ENCODE measurements around the gene SOCS7.

The SOCS7 gene

GRCh38 chr17:38329284-38329683, 22.4 kb upstream of the SOCS7 start:
- no peak overlapping the region for H4K91ac ChIP-seq (ENCODE audit: low read length)
- no peak for DNase-seq
- no peak overlapping the region for H3K9ac ChIP-seq (ENCODE audit: low read length)
- no peak overlapping the region for H2AK5ac ChIP-seq (ENCODE audit: low read length, severe bottlenecking)
- no peaks in the 10 kb centered on the region for H3K9me3 ChIP-seq (ENCODE audit: control insufficient read depth, low read length)
- no peak overlapping the region for H3K14ac ChIP-seq (ENCODE audit: low read length in 2 of 2)
- no peak overlapping the region for H3K4me2 ChIP-seq (ENCODE audit: low read length, poor library complexity, severe bottlenecking)
- H2BK5ac ChIP-seq (ENCODE audit: low read depth, low read length, poor library complexity, severe bottlenecking), result no peak overlapping the region
- no peak overlapping the region for H3K4ac ChIP-seq (ENCODE audit: low read depth in 1 of 2, low read length in 2 of 2)
- H3K27ac ChIP-seq (ENCODE audit: low read length, poor library complexity, severe bottlenecking), result no peak overlapping the region
- no peak overlapping the region for H3K4me3 ChIP-seq (ENCODE audit: insufficient read depth in 1 of 2, low read depth in 1 of 2, low read length in 2 of 2)
- H3K79me1 ChIP-seq (replicated peaks; ENCODE audit: low read length, poor library complexity, severe bottlenecking), result no peaks in the 10 kb centered on the region
- no peak overlapping the region for H3K18ac ChIP-seq (ENCODE audit: low read depth in 1 of 2, low read length in 2 of 2)
- H3K4me1 ChIP-seq (ENCODE audit: control insufficient read depth, insufficient read depth, low read depth, low read length), result peaks cover 4% of the 10 kb centered on the region
- H3K27me3 ChIP-seq (ENCODE audit: control insufficient read depth in 1 of 2, insufficient read depth in 1 of 2, low read length in 2 of 2), result peaks cover 63 to 66% of the 10 kb centered on the region in 2 experiments
- 88% methylated on average over 7 of the region's 7 CpGs for WGBS
- H2BK120ac ChIP-seq (ENCODE audit: low read depth, low read length), result no peak overlapping the region
- H2BK12ac ChIP-seq (ENCODE audit: low read length in 2 of 2), result no peak overlapping the region
- H4K8ac ChIP-seq (ENCODE audit: low read length), result no peak overlapping the region
- no peak overlapping the region for H3K23ac ChIP-seq (ENCODE audit: low read length in 2 of 2)
- no peaks in the 10 kb centered on the region for H3K36me3 ChIP-seq (ENCODE audit: control insufficient read depth in 1 of 2, insufficient read depth in 2 of 2, low read depth in 1 of 2, low read length in 2 of 2)
- H2BK15ac ChIP-seq (ENCODE audit: low read depth, poor library complexity, severe bottlenecking), result peak overlapping the region; percentile 86
- no peak overlapping the region for H2AFZ ChIP-seq (ENCODE audit: low read depth, low read length)

- no peak overlapping the region for H2BK15ac ChIP-seq (ENCODE audit: low read depth, poor library complexity, severe bottlenecking)
- peaks cover 4% of the 10 kb centered on the region for H3K4me1 ChIP-seq (ENCODE audit: control insufficient read depth, insufficient read depth, low read depth, low read length)
- no peaks in the 10 kb centered on the region for H3K36me3 ChIP-seq (ENCODE audit: control insufficient read depth in 1 of 2, insufficient read depth in 2 of 2, low read depth in 1 of 2, low read length in 2 of 2)
- H3K4me3 ChIP-seq (ENCODE audit: insufficient read depth in 1 of 2, low read depth in 1 of 2, low read length in 2 of 2), result no peak overlapping the region
- no peak overlapping the region for H2BK12ac ChIP-seq (ENCODE audit: low read length in 2 of 2)
- no peak for DNase-seq
- H3K9me3 ChIP-seq (ENCODE audit: control insufficient read depth, low read length), result no peaks in the 10 kb centered on the region
- no peak overlapping the region for H3K23ac ChIP-seq (ENCODE audit: low read length in 2 of 2)
- no peak overlapping the region for H2AFZ ChIP-seq (ENCODE audit: low read depth, low read length)
- no peak overlapping the region for H2BK5ac ChIP-seq (ENCODE audit: low read depth, low read length, poor library complexity, severe bottlenecking)
- H3K14ac ChIP-seq (ENCODE audit: low read length in 2 of 2), result peak overlapping the region in 1 of 2 experiments; percentile 38
- H4K91ac ChIP-seq (ENCODE audit: low read length), result no peak overlapping the region
- no peak overlapping the region for H3K4me2 ChIP-seq (ENCODE audit: low read length, poor library complexity, severe bottlenecking)
- no peak overlapping the region for H3K18ac ChIP-seq (ENCODE audit: low read depth in 1 of 2, low read length in 2 of 2)
- H3K79me1 ChIP-seq (replicated peaks; ENCODE audit: low read length, poor library complexity, severe bottlenecking), result no peaks in the 10 kb centered on the region
- no peak overlapping the region for H3K4ac ChIP-seq (ENCODE audit: low read depth in 1 of 2, low read length in 2 of 2)
- no peak overlapping the region for H3K9ac ChIP-seq (ENCODE audit: low read length)
- H2AK5ac ChIP-seq (ENCODE audit: low read length, severe bottlenecking), result no peak overlapping the region
- peaks cover 70 to 74% of the 10 kb centered on the region in 2 experiments for H3K27me3 ChIP-seq (ENCODE audit: control insufficient read depth in 1 of 2, insufficient read depth in 1 of 2, low read length in 2 of 2)
- H2BK120ac ChIP-seq (ENCODE audit: low read depth, low read length), result no peak overlapping the region
- no peak overlapping the region for H3K27ac ChIP-seq (ENCODE audit: low read length, poor library complexity, severe bottlenecking)
- WGBS, result 87% methylated on average over 22 of the region's 25 CpGs
- no peak overlapping the region for H4K8ac ChIP-seq (ENCODE audit: low read length)
Measured at GRCh38 chr17:38329808-38330730, 21.6 kb upstream of the SOCS7 start.

GRCh38 chr17:38330941-38331411, 20.7 kb upstream of the SOCS7 start:
- H3K27me3 ChIP-seq (ENCODE audit: control insufficient read depth in 1 of 2, insufficient read depth in 1 of 2, low read length in 2 of 2), result peaks cover 79 to 83% of the 10 kb centered on the region in 2 experiments
- no peak overlapping the region for H3K4me2 ChIP-seq (ENCODE audit: low read length, poor library complexity, severe bottlenecking)
- DNase-seq, result no peak
- H2AFZ ChIP-seq (ENCODE audit: low read depth, low read length), result no peak overlapping the region
- no peak overlapping the region for H2BK15ac ChIP-seq (ENCODE audit: low read depth, poor library complexity, severe bottlenecking)
- 91% methylated on average over 23 of the region's 23 CpGs for WGBS
- H3K79me1 ChIP-seq (replicated peaks; ENCODE audit: low read length, poor library complexity, severe bottlenecking), result no peaks in the 10 kb centered on the region
- no peak overlapping the region for H3K14ac ChIP-seq (ENCODE audit: low read length in 2 of 2)
- no peak overlapping the region for H3K23ac ChIP-seq (ENCODE audit: low read length in 2 of 2)
- no peak overlapping the region for H3K4me3 ChIP-seq (ENCODE audit: insufficient read depth in 1 of 2, low read depth in 1 of 2, low read length in 2 of 2)
- no peak overlapping the region for H4K91ac ChIP-seq (ENCODE audit: low read length)
- H2BK5ac ChIP-seq (ENCODE audit: low read depth, low read length, poor library complexity, severe bottlenecking), result no peak overlapping the region
- no peak overlapping the region for H2AK5ac ChIP-seq (ENCODE audit: low read length, severe bottlenecking)
- H3K36me3 ChIP-seq (ENCODE audit: control insufficient read depth in 1 of 2, insufficient read depth in 2 of 2, low read depth in 1 of 2, low read length in 2 of 2), result no peaks in the 10 kb centered on the region
- no peak overlapping the region for H3K4ac ChIP-seq (ENCODE audit: low read depth in 1 of 2, low read length in 2 of 2)
- H2BK120ac ChIP-seq (ENCODE audit: low read depth, low read length), result no peak overlapping the region
- no peak overlapping the region for H3K9ac ChIP-seq (ENCODE audit: low read length)
- no peak overlapping the region for H3K27ac ChIP-seq (ENCODE audit: low read length, poor library complexity, severe bottlenecking)
- H2BK12ac ChIP-seq (ENCODE audit: low read length in 2 of 2), result no peak overlapping the region
- H4K8ac ChIP-seq (ENCODE audit: low read length), result no peak overlapping the region
- no peaks in the 10 kb centered on the region for H3K9me3 ChIP-seq (ENCODE audit: control insufficient read depth, low read length)
- H3K18ac ChIP-seq (ENCODE audit: low read depth in 1 of 2, low read length in 2 of 2), result no peak overlapping the region
- peaks cover 2% of the 10 kb centered on the region for H3K4me1 ChIP-seq (ENCODE audit: control insufficient read depth, insufficient read depth, low read depth, low read length)

- no peak overlapping the region for H3K27ac ChIP-seq (ENCODE audit: low read length, poor library complexity, severe bottlenecking)
- H2AFZ ChIP-seq (ENCODE audit: low read depth, low read length), result no peak overlapping the region
- H3K79me1 ChIP-seq (replicated peaks; ENCODE audit: low read length, poor library complexity, severe bottlenecking), result no peaks in the 10 kb centered on the region
- peaks cover 86 to 89% of the 10 kb centered on the region in 2 experiments for H3K27me3 ChIP-seq (ENCODE audit: control insufficient read depth in 1 of 2, insufficient read depth in 1 of 2, low read length in 2 of 2)
- H3K4me2 ChIP-seq (ENCODE audit: low read length, poor library complexity, severe bottlenecking), result no peak overlapping the region
- no peak overlapping the region for H2BK120ac ChIP-seq (ENCODE audit: low read depth, low read length)
- H3K4me3 ChIP-seq (ENCODE audit: insufficient read depth in 1 of 2, low read depth in 1 of 2, low read length in 2 of 2), result no peak overlapping the region
- no peak overlapping the region for H4K8ac ChIP-seq (ENCODE audit: low read length)
- no peak overlapping the region for H3K9ac ChIP-seq (ENCODE audit: low read length)
- no peak overlapping the region for H2BK15ac ChIP-seq (ENCODE audit: low read depth, poor library complexity, severe bottlenecking)
- no peak overlapping the region for H2AK5ac ChIP-seq (ENCODE audit: low read length, severe bottlenecking)
- H3K23ac ChIP-seq (ENCODE audit: low read length in 2 of 2), result no peak overlapping the region
- no peak overlapping the region for H3K14ac ChIP-seq (ENCODE audit: low read length in 2 of 2)
- H3K4ac ChIP-seq (ENCODE audit: low read depth in 1 of 2, low read length in 2 of 2), result no peak overlapping the region
- H3K4me1 ChIP-seq (ENCODE audit: control insufficient read depth, insufficient read depth, low read depth, low read length), result peaks cover 2% of the 10 kb centered on the region
- no peak for DNase-seq
- no peak overlapping the region for H4K91ac ChIP-seq (ENCODE audit: low read length)
- H3K18ac ChIP-seq (ENCODE audit: low read depth in 1 of 2, low read length in 2 of 2), result no peak overlapping the region
- no peaks in the 10 kb centered on the region for H3K9me3 ChIP-seq (ENCODE audit: control insufficient read depth, low read length)
- 86% methylated on average over 7 of the region's 7 CpGs for WGBS
- H2BK12ac ChIP-seq (ENCODE audit: low read length in 2 of 2), result no peak overlapping the region
- H3K36me3 ChIP-seq (ENCODE audit: control insufficient read depth in 1 of 2, insufficient read depth in 2 of 2, low read depth in 1 of 2, low read length in 2 of 2), result no peaks in the 10 kb centered on the region
- H2BK5ac ChIP-seq (ENCODE audit: low read depth, low read length, poor library complexity, severe bottlenecking), result no peak overlapping the region
Measured at GRCh38 chr17:38332735-38333134, 18.9 kb upstream of the SOCS7 start.
